Ishikawa (cell line): Measurements from ENCODE around the gene DPT.

Source experiments
- EGR1 ChIP-seq: IDR thresholded peaks from 2 replicates; pipeline ENCODE4 v1.6.1; 2012
- EP300 ChIP-seq: IDR thresholded peaks from 2 replicates; pipeline ENCODE4 v1.6.1; 2012; ENCODE audit warnings: borderline replicate concordance
- FOXM1 ChIP-seq: IDR thresholded peaks from 2 replicates; pipeline ENCODE4 v1.6.1; 2012; ENCODE audit warnings: low read depth, borderline replicate concordance
- NFIC ChIP-seq: IDR thresholded peaks from 2 replicates; pipeline ENCODE4 v1.6.1; 2012
- RAD21 ChIP-seq: IDR thresholded peaks from 2 replicates; pipeline ENCODE4 v1.6.1; 2012; ENCODE audit warnings: low read depth
- TAF1 ChIP-seq: IDR thresholded peaks from 2 replicates; pipeline ENCODE4 v1.6.1; 2012; ENCODE audit warnings: low read depth, mild to moderate bottlenecking
- YY1 ChIP-seq: IDR thresholded peaks from 2 replicates; pipeline ENCODE4 v1.6.1; 2012; ENCODE audit warnings: low read depth
- ZBTB7A ChIP-seq: IDR thresholded peaks from 2 replicates; pipeline ENCODE4 v1.6.1; 2012; ENCODE audit warnings: low read depth
- TF ChIP-seq, protein P1 (sequence below): IDR thresholded peaks from 2 replicates; pipeline ENCODE4 v1.6.1; 2012

DNA sequence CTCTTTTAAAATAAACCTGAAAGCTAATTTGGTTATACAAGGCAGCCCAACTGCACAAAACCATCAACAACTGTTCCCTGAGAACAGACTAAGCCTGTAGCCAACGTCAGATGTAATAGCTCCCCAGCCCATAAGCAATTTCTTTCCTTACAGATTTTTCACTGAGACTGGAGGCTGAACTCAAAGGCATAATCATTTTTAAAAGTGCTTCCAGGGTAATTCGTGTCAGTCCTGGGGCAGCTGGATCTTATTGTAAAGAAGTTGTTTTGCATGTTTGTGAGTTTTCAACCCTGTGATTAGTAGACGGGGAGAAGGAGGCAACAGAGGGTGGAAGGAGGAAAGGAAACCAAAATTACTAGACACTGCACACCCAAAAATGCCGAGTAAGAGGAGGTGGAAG lies 3.2 kb downstream of the DPT start:
- TF ChIP-seq FOXM1 (no peak), YY1 (no peak), NFIC (no peak), ZBTB7A (no peak), RAD21 (no peak), EGR1 (no peak), EP300 (no peak), TAF1 (no peak)
- TF ChIP-seq, protein P1, sequence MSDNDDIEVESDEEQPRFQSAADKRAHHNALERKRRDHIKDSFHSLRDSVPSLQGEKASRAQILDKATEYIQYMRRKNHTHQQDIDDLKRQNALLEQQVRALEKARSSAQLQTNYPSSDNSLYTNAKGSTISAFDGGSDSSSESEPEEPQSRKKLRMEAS: no peak
